Activated CD4-positive, CD25-positive, alpha-beta regulatory T cell treated with anti-CD3 and anti-CD28 coated beads, Interleukin-2, amount 50 U/mL, for 24 hours (primary cell): Measurements from ENCODE around the gene RB1.
A peak's percentile ranks its signal among the peaks of the same experiment; 100 is the strongest.
"Not testable (repeated sequence)": the region's sequence is repeated elsewhere in the genome, so short reads cannot be mapped to it uniquely, and the experiment has no call there.

ENCODE experiments used
- ATAC-seq, 2 donors: fragments of 150-1000 bp; cut with Tn5 transposase; one replicate each; pipeline ENCODE4 v1.10.0; 2021; ENCODE audit warnings: mild to moderate bottlenecking in 1 of 2, moderate library complexity in 1 of 2

The RB1 gene

DNA sequence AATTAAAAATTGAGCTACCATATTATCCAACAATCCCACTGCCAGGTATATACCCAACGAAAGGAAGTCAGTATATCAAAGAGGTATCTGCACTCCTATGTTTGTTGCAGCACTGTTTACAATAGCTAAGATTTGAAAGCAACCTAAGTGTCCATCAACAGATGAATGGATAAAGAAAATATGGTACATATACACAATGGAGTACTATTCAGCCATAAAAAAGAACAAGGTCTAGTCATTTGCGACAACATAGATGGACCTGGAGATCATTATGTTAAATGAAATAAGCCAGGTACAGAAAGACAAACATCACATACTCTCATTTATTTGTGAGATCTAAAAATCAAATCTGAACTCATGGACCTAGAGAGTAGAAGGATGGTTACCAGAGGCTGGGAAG lies 52.0 kb downstream of the RB1 start:
- not testable (repeated sequence) for ATAC-seq

DNA sequence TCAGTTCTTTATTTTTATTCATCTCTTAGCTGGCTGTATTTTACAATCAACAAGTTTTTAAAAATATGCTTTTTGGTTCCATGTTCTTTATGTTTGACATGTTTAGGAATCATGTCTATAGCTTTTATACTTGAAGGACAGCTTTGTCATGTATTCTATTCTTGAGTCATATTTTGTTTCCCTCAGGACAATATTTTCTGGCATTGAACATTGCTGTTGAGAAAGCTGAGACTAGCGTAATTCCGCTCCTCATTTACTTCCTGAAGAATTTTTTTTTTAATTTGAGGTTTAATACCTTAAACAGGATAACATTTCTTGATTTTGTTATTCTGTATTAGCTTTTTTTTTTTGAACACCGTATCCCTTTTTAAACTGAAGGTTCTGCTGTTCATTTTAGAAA lies 53.2 kb downstream of the RB1 start:
- no peak for ATAC-seq

DNA sequence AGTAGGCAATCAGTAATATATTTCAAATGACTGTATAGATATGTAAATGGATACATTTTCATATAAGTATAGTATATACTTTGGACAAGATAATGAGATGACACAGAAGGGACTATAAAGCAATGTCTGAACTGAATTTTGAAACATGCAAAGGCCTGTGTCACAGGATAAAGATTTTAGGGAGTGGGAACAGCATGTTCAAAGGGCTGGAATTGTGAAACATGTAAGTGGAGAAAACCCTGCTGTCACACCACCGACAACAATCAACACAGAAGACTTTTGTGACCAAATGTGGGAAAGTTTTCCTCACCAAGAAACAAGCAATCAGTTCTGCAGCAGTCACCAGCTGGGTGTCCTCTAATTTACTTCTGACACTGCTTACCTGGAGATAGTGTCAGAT lies 66.4 kb downstream of the RB1 start:
- ATAC-seq, result no peak

DNA sequence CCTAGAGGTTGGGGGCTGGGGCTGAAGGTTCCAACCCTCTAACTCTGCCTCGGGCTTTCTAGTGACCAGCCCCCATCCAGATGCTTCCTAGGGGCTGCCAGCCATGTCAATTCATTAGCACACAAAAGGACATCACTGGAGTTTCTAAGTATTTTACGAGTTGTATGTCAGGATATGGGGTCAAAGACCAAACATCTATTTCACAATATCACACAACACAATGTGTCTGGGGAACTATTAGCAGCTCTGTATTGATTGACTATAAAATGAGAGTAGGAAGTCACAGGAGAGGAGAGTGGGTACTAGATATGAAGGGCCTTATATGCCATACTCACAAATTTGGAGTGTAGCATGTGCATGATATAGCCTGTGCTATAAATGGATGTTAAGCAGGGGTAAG lies 67.3 kb downstream of the RB1 start:
- ATAC-seq, result no peak

DNA sequence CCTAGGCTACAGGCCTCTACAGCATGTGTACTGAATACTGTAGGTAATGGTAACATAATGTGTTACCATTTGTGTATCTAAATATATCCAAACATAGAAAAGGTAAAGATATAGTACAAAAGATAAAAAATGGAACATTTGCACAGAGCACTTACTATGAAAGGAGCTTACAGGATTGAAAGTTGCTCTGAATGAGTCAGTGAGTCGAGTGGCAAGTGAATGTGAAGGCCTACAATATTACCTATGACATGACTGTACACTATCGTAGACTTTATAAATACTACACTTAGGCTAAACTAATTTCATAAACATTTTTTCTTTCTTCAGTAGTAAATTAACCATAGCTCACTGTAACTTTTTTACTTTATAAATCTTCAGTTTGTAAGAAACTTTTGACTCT lies 74.3 kb downstream of the RB1 start:
- ATAC-seq, result peak in 1 of 2 donors; percentile 48

DNA sequence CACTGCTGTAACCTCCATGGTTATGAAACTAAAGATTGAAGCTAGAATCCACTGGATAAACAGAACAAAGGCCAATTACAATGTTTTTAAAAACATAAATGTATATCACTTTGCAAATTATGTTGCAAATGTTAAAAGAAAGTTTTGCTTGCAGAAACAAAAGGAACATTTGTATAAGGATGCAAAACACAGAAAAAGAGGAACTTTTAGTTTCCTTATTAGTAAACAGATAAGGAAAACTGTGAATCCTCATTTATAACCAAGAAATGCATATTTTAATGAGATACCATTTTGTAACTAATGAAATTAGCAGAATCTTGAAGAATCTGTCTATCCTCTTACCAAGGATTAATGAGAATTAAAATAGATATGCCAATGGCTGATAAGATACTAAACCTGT lies 77.0 kb downstream of the RB1 start:
- no peak for ATAC-seq

DNA sequence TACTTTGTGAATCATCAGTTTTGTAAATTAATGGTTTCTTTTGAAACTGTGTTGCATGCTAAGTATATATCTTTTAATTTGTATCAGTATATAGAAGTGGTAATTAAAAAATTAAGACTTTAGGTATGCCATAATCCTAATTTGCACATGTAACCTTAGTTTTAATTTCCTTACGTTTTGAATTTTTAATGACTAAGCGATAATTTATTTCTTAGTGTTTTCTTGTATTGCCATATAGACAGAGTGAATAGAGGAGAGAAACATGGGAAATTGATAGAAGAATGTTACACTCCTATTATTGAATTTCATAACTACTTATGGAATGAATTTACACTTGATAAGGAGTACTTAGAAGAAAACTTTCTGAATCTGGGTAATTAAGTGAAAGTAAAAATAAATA lies 79.8 kb downstream of the RB1 start:
- no peak for ATAC-seq

DNA sequence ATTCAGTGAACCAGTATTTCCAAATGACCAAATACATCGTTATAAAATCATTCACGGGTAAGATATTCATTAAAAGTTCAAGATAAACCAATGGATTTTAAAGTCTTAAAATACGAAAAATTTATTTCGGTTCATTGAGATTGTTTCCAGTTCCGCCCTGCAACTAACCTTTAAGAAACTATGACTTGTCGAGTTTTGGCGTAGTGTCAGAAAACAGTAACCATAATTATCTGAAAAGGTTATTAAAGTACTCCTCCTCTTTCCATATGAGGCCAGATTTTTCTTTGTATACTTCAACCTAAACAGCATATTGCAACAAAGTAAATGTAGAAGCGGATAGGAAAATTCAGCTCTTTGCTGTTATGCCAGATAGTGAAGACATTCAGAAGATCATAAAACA lies 83.3 kb downstream of the RB1 start:
- no peak for ATAC-seq

DNA sequence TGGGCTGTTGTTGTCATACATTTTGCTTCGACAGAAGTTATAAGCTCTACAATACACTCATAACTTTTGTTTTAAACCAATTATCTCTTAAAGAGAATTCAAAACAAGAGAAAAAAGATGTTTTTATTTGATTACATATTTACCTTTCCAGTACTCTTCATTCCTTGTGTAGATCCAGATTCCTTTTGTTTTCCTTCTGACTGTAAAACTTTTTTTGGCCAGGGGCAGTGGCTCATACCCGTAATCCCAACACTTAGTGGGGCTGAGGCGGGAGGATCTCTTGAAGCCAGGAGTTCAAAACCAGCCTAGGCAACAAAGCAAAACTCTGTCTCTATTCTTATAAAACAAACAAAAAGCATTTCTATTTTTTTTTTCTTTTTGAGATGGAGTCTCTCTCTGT lies 87.7 kb downstream of the RB1 start:
- no peak for ATAC-seq

DNA sequence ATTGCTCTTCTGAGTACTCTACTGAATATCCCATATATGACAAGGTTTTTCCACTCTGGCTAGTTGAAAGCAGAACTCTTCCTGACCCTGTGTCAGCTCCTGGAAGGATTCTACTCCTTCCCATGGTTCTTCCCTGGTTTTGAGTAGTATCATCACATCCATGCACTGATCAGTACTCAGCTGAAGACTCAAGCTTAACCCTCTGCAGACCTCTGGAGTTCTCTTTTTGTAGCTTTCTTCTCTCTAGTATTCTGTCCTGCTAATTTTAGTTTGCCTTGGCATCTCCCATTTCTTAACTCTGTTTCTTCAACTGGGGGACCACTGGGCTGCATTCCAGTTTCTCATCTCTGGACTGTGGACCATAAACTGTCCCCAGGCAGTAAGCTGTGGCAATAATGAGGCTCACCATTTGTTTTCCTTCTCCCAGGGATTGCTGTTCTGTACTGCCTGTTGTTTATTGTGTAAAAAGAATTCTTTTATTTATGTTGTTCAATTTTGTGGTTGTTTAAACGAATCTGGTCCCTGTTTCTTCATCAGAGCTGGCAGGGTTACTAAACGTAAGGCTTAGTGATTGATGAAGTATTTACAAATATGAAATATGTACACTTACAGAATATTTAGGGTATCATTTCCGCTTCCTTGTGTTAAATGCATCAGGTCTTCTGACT lies 89.6 kb downstream of the RB1 start:
- no peak for ATAC-seq

DNA sequence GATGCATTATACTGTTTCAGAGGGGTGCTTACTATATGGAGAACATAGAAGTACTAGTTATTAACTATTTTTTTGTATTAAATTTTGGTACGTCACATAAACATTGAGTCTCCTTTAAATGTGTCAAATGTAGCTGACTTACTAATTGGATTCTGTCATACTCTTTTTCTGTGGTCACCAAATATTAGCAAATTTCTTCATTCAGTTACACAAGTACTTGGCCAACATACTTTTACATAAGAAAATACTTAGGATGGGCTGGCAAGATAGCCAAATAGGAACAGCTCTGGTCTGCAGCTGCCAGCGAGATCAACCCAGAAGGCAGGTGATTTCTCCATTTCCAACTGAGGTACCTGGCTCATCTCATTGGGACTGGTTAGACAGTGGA lies 90.1 kb downstream of the RB1 start:
- no peak for ATAC-seq

DNA sequence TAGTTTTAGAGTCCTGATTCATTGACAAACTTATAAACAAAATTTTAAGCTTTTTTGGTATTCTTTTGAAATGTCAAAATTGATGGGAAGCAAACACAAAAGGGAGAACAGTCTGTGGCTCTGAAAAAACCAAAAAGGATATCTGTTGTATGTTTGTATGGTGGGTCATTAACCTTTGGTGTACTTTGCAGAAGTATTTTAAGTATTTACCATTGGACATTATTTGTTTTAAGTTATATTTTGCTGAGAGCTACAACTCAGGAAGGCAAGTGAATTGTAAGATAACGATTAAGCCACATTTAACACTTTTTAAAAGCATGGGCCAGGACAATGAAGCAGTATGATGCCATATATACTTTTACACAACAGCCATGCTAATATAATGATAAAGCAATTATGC lies 94.2 kb downstream of the RB1 start:
- no peak for ATAC-seq

DNA sequence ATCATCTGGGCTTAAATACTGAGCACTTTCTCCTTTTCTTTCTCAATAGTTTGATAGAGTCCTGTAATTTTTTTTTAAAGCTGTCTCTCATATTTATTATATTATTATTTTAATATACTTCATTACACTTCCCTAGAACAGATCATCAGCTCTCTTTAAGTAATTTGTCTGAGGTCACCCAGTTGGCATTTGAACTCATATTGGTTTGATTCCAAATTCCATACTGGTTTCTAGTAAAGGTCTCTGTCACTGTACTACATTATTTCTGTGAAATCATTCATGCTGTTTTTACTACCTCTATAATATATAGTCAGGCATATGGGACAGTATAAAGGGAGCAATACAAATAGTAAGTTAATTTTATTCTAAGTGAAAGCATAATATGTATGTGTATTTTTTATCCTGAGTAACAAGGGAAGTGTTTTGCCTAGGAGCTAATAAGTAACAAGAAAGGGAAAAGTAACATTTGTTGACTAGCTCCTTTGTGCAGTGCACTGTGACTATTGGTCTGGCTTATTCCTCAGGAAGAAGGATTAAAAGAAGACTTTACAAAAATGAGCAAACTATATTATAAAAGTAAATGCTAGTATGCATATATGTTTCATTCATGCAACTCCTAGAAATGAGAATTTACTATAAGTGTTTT lies 95.0 kb downstream of the RB1 start:
- ATAC-seq, result no peak

DNA sequence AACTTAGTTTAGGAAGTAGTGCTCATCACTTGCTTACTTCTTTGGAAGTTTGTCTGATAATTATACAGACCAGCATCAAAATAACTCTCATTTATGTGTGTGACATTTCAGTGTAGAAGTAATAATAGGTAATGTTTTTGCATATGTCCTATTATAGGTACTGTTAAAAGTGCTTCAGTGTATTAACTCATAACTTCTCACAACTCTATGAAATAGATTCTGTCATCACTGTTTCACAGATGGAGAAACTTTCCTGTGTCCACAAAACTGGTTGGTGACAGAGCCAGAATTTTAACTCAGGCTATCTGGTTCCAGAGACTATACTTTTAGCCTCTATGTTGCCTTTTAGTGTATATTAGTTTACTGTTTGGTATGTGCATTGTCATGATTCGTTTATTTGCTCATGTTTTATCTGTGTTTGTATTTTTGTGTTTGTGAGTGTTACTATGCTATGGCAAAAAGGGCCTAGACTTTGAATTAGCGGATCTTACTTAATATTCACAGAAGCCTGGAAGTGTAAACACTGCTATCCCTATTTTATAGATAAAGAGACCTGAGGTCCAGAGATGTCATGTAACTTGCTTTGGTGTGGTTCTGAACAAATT lies 96.6 kb downstream of the RB1 start:
- ATAC-seq, result no peak

DNA sequence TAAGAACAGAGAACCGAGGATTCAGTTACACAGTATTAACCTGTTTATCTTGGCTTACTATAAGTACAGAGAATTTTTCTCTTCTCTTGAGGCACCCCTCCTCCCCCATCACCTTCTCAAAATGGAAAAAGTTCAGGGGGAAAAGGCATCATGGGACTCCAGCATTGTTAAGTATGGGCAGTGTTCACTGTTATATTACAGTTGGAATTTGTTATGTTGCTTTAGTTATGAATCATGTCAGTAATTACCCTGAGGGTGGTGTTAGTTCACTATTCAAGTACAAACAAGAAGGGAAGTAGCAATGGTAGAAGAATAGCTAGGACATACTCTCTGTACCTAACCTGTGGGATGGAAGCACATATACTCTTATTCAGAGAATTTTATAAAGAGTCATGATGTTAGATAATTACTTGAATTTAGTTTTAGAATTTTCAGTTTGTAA lies 97.3 kb downstream of the RB1 start:
- no peak for ATAC-seq

DNA sequence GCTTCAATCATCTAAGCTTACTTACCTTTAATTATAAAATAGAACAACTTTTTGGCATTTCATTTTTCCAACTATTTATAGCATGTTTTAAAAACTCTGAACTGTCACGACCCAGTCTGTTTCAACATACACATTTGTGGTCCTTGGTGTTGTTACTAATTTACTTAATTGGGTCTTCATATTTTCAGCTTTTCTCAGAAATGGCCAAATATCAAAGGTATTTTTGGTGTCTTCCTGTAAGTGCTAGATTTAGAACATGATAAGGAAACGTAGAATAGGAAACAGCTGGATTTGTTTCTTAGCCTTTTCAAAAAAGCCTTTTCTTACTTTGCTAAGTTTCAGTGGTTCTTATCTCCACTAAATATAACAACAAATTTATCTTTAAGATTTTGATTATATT lies 97.9 kb downstream of the RB1 start:
- ATAC-seq, result no peak

DNA sequence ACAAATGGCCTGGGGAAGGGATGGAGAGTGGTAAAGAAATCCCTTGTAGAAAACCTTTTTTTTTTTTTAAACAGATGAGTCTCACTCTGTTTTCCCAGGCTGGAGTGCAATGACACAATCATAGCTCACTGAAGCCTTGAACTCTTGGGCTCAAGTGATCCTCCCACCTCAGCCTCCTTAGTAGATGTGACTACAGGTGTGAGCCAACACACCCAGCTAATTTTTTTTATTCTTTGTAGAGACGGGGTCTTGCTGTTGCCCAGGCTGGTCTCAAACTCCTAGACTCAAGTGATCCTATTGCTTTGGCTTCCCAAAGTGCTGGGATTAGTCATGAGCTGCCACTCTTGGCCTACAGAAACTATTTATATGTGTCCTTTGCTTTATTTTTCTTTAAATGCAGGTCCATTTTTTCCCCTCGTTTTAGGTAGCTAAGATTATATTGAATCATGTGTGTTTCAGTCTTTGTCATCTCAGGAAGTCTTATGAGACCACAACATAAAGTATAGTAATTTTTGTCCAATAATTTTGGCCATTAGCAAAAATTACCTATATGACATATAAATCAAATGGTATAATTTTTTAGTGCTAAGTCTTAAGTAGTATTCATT lies 98.9 kb downstream of the RB1 start:
- peak; percentile 30 for ATAC-seq

DNA sequence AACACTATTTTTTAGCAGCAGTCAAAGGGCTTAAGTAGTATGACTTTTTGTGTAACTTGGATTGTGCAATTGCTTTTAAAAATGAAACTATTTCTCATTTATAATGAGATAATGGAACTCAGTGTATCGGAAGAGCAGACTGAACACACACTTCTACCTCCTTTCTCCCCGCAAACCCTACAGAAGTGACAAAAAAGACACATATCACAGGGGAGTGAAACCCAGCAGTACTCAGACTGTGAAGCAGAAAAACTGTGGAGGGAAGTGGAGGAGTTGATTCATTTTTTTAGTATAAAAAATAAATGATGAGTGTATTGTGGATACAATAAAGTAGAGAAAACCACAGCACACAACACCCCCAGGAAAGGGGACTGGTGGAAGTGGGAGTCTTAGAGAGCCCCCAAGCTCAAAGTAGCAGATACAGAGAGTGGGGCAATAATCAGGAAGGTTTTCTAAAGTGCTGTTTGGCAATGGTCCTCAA lies 99.6 kb downstream of the RB1 start:
- ATAC-seq, result peak; percentile 97 to 98

DNA sequence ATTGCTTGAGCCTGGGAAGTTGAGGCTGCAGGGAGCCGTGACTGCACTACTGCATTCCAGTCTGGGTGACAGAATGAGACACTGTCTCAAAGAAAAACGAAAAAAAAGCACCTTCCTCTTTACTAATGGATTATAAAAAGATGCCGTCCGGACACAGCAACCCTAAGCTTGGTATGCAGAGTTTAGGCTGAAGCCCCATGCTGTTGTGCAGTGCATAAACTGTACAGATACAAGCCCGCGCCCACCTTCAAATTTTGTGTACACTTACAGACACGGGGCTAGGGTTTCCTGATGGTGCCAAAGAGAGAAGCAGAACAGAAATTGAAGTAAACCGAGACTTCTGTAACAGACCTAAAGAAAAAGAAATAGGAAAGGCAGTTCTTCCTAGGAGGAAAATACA lies 100.4 kb downstream of the RB1 start:
- ATAC-seq, result no peak

DNA sequence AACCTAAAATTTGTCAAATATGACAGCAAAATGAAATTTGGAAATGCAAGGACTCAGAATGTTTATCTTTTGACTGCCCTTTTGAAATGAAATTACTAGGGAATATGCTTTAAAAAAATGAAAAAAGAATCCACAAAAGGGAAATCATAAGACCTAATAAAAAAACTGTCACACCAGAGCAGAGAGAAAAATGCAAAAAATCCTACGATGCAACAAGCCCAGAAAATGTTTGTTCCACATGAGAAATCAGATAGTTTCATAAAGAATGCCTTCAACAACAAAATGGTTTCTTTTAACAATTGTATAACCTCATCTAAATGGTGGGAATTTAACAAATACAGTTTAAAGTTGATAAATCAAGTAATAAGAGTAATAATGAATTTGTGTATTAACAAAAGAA lies 101.4 kb downstream of the RB1 start:
- ATAC-seq, result no peak

DNA sequence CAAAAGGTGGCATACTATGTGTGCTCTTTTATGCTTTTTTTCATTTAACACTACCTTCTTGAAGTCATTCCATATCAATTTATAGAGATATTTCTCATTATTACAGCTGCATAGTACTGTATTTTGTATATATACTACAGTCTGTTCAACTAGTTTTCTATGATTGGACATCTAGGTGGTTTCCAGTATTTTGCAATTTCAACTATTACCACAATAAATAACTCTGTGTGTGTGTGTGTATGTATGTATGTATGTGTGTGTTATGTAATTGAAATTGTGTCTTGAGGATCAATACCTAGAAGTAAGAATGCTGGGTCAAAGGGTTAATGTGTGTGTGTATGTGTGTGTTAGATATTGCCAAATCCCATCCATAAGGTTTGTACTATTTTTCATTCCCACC lies 102.3 kb downstream of the RB1 start:
- ATAC-seq, result no peak

DNA sequence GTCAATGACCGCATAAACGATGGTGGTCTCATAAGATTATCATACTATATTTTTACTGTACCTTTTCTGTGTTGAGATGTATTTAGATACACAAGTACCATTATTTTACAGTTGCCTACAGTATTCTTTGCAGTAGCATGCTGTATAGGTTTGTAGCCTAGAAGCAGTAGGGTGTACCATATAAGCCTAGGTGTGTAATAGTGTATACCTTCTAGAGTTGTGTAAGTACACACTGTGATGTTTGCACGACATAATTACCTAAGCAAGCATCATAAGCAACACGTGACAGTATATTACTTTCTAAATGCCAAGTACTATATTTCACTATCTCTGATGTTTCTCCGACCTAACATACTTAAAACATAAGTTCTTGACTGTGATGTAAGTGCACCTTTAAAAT lies 106.6 kb downstream of the RB1 start:
- ATAC-seq, result peak; percentile 55 to 60

DNA sequence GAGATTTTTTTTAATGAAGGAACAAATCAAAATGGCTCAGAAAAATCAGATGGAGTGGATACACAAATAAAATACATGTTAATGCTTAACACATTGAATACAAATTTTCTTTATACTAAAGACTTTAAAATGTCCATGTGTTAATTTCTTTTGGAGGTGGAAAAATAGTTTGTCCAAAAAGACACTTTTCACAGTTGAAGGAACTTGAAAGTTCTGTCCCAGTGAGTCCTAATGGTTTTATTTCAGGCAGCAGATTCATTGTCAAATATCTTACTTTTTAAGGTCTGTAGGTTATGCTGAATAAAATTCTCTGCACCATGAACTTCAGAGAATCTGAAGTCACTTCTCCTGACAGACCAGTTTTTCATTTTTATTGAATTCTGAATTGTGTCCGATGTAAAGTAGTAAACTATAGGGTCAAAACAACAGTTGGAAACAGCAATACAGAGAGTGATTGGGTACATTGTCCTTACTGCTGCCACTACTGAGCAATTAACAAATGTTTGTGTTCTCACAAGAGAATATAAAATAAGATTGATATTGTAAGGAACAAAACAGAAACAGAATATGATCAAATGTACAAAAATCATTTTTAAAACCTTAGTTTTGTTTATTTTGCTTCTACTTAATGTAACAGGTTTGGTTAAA lies 107.7 kb downstream of the RB1 start:
- no peak for ATAC-seq
